H9 (cell line): Measurements from ENCODE around the gene GTF3C5. TPM values are rescaled to one million over a fixed set of nuclear protein-coding genes. Genes with fewer than 3 reads are reported as not detected.
"Not testable (repeated sequence)": the region's sequence is repeated elsewhere in the genome, so short reads cannot be mapped to it uniquely, and the experiment has no call there.

Experiments used
- DNase-seq: peaks from one replicate; pipeline ENCODE4 v3.0.0-alpha.2; 2017
- H2AFZ ChIP-seq: one replicate; pipeline ENCODE4 v1.6.1; 2013; ENCODE audit warnings: mild to moderate bottlenecking, low read length, control low read depth, moderate library complexity
- H2AK5ac ChIP-seq: 2 replicates; pipeline ENCODE4 v1.6.1; 2013; ENCODE audit warnings: low read length, control low read depth, mixed read lengths; ENCODE audit not compliant: insufficient read length
- H2BK120ac ChIP-seq: one replicate; pipeline ENCODE4 v1.6.1; 2013; ENCODE audit warnings: low read depth, mild to moderate bottlenecking, low read length, control low read depth, inconsistent platforms; ENCODE audit not compliant: poor library complexity, severe bottlenecking
- H2BK12ac ChIP-seq: 2 replicates; pipeline ENCODE4 v1.6.1; 2013; ENCODE audit warnings: low read length, control low read depth, mixed read lengths, low read depth; ENCODE audit not compliant: insufficient read length
- H2BK15ac ChIP-seq: 2 replicates; pipeline ENCODE4 v1.6.1; 2013; ENCODE audit warnings: low read depth, low read length, control low read depth
- H2BK20ac ChIP-seq: one replicate; pipeline ENCODE4 v1.6.1; 2013; ENCODE audit warnings: low read depth, mild to moderate bottlenecking, low read length, control low read depth, inconsistent platforms; ENCODE audit not compliant: poor library complexity, severe bottlenecking
- H2BK5ac ChIP-seq: 2 replicates; pipeline ENCODE4 v1.6.1; 2013; ENCODE audit warnings: low read length, control low read depth, mixed read lengths; ENCODE audit not compliant: insufficient read length
- H3K14ac ChIP-seq: 2 replicates; pipeline ENCODE4 v1.6.1; 2013; ENCODE audit warnings: low read length, control low read depth; ENCODE audit not compliant: insufficient read depth
- H3K18ac ChIP-seq: 2 replicates; pipeline ENCODE4 v1.6.1; 2013; ENCODE audit warnings: low read depth, mild to moderate bottlenecking, mixed read lengths, low read length, control low read depth; ENCODE audit not compliant: insufficient read length
- H3K23ac ChIP-seq: 2 replicates; pipeline ENCODE4 v1.6.1; 2013; ENCODE audit warnings: low read length, control low read depth, mixed read lengths, low read depth; ENCODE audit not compliant: insufficient read length
- H3K23me2 ChIP-seq: 2 replicates; pipeline ENCODE4 v1.6.1; 2013; ENCODE audit warnings: low read depth, mild to moderate bottlenecking, mixed read lengths, low read length, control low read depth; ENCODE audit not compliant: insufficient read length, poor library complexity, severe bottlenecking
- H3K27ac ChIP-seq: 2 replicates; pipeline ENCODE4 v1.5.1; 2013; ENCODE audit warnings: low read length, control low read depth, mixed read lengths, low read depth; ENCODE audit not compliant: insufficient read length
- H3K27me3 ChIP-seq: 2 replicates; pipeline ENCODE4 v1.6.1; 2013; ENCODE audit warnings: low read length, control low read depth, inconsistent platforms; ENCODE audit not compliant: insufficient read depth
- H3K4ac ChIP-seq: 2 replicates; pipeline ENCODE4 v1.6.1; 2013; ENCODE audit warnings: low read depth, mild to moderate bottlenecking, control low read depth, inconsistent platforms, low read length, moderate library complexity
- H3K4me1 ChIP-seq: 2 replicates; pipeline ENCODE4 v1.6.1; 2013; ENCODE audit warnings: low read length, control low read depth, inconsistent platforms; ENCODE audit not compliant: insufficient read depth
- H3K4me2 ChIP-seq: 2 replicates; pipeline ENCODE4 v1.6.1; 2013; ENCODE audit warnings: low read length, control low read depth, mixed read lengths; ENCODE audit not compliant: insufficient read length, insufficient read depth
- H3K56ac ChIP-seq: 2 replicates; pipeline ENCODE4 v1.6.1; 2013; ENCODE audit warnings: low read depth, mild to moderate bottlenecking, mixed read lengths, low read length, control low read depth; ENCODE audit not compliant: insufficient read length
- H3K79me1 ChIP-seq: 2 replicates; pipeline ENCODE4 v1.6.1; 2013; ENCODE audit warnings: low read depth, mild to moderate bottlenecking, moderate library complexity, low read length, control low read depth, inconsistent platforms; ENCODE audit not compliant: insufficient read depth, poor library complexity, severe bottlenecking
- H3K79me2 ChIP-seq: 2 replicates; pipeline ENCODE4 v1.6.1; 2013; ENCODE audit warnings: low read length, control low read depth, inconsistent platforms; ENCODE audit not compliant: insufficient read depth
- H3K9ac ChIP-seq: 2 replicates; pipeline ENCODE4 v1.6.1; 2013; ENCODE audit warnings: low read length, control low read depth, mixed read lengths; ENCODE audit not compliant: insufficient read length; ENCODE audit errors: extremely low read depth
- H3K9me3 ChIP-seq: one replicate; pipeline ENCODE4 v1.6.1; 2013; ENCODE audit warnings: low read depth, low read length, inconsistent platforms; ENCODE audit not compliant: control insufficient read depth
- H3T11ph ChIP-seq: one replicate; pipeline ENCODE4 v1.6.1; 2013; ENCODE audit warnings: mild to moderate bottlenecking, low read length, control low read depth, inconsistent platforms
- H4K20me1 ChIP-seq: one replicate; pipeline ENCODE4 v1.6.1; 2013; ENCODE audit not compliant: control insufficient read depth, insufficient read length, insufficient read depth
- H4K5ac ChIP-seq: 2 replicates; pipeline ENCODE4 v1.6.1; 2013; ENCODE audit warnings: low read depth, mild to moderate bottlenecking, mixed read lengths, low read length, control low read depth; ENCODE audit not compliant: insufficient read length
- H4K8ac ChIP-seq: replicated peaks from 2 replicates; pipeline ENCODE4 v1.6.1; 2013; ENCODE audit warnings: low read length, control low read depth, mixed read lengths, low read depth; ENCODE audit not compliant: insufficient read length
- H4K91ac ChIP-seq: 2 replicates; pipeline ENCODE4 v1.6.1; 2013; ENCODE audit warnings: low read depth, mild to moderate bottlenecking, moderate library complexity, mixed read lengths, low read length, control low read depth; ENCODE audit not compliant: insufficient read length
- H3K27ac Mint-ChIP-seq, 3 experiments: 2 replicates in 2 of 3; 3 replicates in 1 of 3; pipeline ENCODE4 v1.8.0; 2020 to 2021; ENCODE audit warnings: mixed read lengths in 3 of 3, mild to moderate bottlenecking in 1 of 3, moderate library complexity in 1 of 3
- H3K27me3 Mint-ChIP-seq: 2 replicates; pipeline ENCODE4 v1.8.0; 2021; ENCODE audit warnings: low read depth, mild to moderate bottlenecking, moderate library complexity, mixed read lengths
- H3K36me3 Mint-ChIP-seq, 3 experiments: 2 replicates in 2 of 3; 3 replicates in 1 of 3; pipeline ENCODE4 v1.8.0; 2020 to 2021; ENCODE audit warnings: low read depth in 3 of 3, mixed read lengths in 3 of 3; ENCODE audit not compliant: insufficient read depth in 1 of 3
- H3K4me1 Mint-ChIP-seq, 2 experiments: 2 replicates each; pipeline ENCODE4 v1.8.0; 2020; ENCODE audit warnings: mixed read lengths in 2 of 2
- H3K4me3 Mint-ChIP-seq, 2 experiments: 2 replicates in 1 of 2; 3 replicates in 1 of 2; pipeline ENCODE4 v1.8.0; 2020 to 2021; ENCODE audit warnings: mild to moderate bottlenecking in 2 of 2, mixed read lengths in 2 of 2, moderate library complexity in 1 of 2
- H3K9me3 Mint-ChIP-seq, 2 experiments: 2 replicates in 1 of 2; 3 replicates in 1 of 2; pipeline ENCODE4 v1.8.0; 2020; ENCODE audit warnings: mild to moderate bottlenecking in 2 of 2, mixed read lengths in 2 of 2, moderate library complexity in 1 of 2
- WGBS: extraction: QIAGEN DNeasy Blood & Tissue Kit; methylation state at CpG from one replicate; pipeline ENCODE4 v1.1.7; 2013; ENCODE audit warnings: missing lambda C conversion rate, low lambda C conversion rate, mixed read lengths; ENCODE audit not compliant: insufficient read length; ENCODE audit errors: extremely low coverage; 5-methylcytosine and 5-hydroxymethylcytosine counted together
- total RNA-seq: library from RNA; stranded (reverse); gene quantifications from 2 replicates; pipeline ENCODE4 v1.2.1, GENCODE V29; 2021
- TF ChIP-seq, protein P1 (sequence below): fragments of 200-600 bp; sonication (generic); conservative IDR thresholded peaks from 3 replicates; pipeline ENCODE4 v1.8.0; 2021; ENCODE audit warnings: antibody characterized with exemption, mild to moderate bottlenecking

Gene GTF3C5
- total RNA-seq, 1 experiment from 2014 or later, result 88.9 TPM

DNA sequence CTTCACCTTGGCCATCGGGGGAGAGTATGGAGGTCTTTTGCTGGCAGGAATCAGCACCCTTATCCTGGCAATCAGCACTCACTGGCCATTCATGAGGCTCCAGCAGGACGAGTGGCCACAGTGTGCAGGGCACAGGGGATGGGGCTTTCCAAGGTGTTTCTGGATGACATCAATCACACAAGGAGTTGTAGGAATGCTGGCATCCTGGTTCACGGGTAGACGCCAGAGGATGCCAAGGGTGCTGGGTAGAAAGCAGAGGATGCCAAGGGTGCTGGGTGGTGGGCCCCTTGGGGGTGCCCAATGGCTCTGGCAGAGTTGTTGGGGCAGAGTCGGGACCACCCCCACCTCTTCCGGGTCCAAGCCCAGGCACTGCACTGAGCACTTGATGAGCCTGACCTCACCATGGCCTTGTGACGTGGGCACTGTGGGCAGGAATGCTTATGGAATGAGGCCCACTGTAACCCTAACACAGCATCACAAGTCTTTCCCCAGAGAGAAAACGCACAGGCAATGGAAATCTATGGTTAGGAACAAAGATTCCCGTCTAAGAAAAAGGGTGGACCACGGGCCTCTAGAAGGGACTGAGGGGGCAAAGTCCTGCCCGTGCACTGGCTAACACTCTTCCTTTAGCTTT is 60.1 kb downstream of the GTF3C5 start:
- TF ChIP-seq, protein P1, sequence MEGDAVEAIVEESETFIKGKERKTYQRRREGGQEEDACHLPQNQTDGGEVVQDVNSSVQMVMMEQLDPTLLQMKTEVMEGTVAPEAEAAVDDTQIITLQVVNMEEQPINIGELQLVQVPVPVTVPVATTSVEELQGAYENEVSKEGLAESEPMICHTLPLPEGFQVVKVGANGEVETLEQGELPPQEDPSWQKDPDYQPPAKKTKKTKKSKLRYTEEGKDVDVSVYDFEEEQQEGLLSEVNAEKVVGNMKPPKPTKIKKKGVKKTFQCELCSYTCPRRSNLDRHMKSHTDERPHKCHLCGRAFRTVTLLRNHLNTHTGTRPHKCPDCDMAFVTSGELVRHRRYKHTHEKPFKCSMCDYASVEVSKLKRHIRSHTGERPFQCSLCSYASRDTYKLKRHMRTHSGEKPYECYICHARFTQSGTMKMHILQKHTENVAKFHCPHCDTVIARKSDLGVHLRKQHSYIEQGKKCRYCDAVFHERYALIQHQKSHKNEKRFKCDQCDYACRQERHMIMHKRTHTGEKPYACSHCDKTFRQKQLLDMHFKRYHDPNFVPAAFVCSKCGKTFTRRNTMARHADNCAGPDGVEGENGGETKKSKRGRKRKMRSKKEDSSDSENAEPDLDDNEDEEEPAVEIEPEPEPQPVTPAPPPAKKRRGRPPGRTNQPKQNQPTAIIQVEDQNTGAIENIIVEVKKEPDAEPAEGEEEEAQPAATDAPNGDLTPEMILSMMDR, result no peak
- Histone ChIP-seq H3K18ac (no peak overlapping the region), H3K4me2 (no peak overlapping the region), H4K8ac (no peak overlapping the region), H4K5ac (no peak overlapping the region), H3K9ac (no peak overlapping the region), H3K4me1 (no peaks in the 10 kb centered on the region), H4K20me1 (no peaks in the 10 kb centered on the region), H3K27me3 (no peaks in the 10 kb centered on the region), H3K23ac (no peak overlapping the region), H3K14ac (no peak overlapping the region), H3K56ac (no peak overlapping the region), H2BK120ac (no peak overlapping the region), H2BK5ac (no peak overlapping the region), H2BK12ac (no peak overlapping the region), H4K91ac (no peak overlapping the region), H2BK15ac (no peak overlapping the region), H2AK5ac (no peak overlapping the region), H3K79me1 (no peaks in the 10 kb centered on the region), H3K27ac (no peak overlapping the region), H3T11ph (no peak overlapping the region), H3K79me2 (no peaks in the 10 kb centered on the region), H3K23me2 (no peaks in the 10 kb centered on the region), H3K9me3 (no peaks in the 10 kb centered on the region), H2AFZ (no peak overlapping the region), H2BK20ac (no peak overlapping the region), H3K4ac (no peak overlapping the region)
- 0 out of 4 replicates have a peak, but pooled peaks cover 0 to 2% of the 10 kb centered on the region in 2 experiments for H3K4me1 Mint-ChIP-seq
- DNase-seq, result no peak
- H3K27ac Mint-ChIP-seq, result peak overlapping the region in 1 of 3 experiments; percentile 59; a peak in 2 of 7 replicates
- H3K9me3 Mint-ChIP-seq, result peaks cover 11 to 12% of the 10 kb centered on the region in 2 experiments
- H3K36me3 Mint-ChIP-seq, result peaks cover under 1 to 2% (median under 1%) of the 10 kb centered on the region in 3 experiments; a peak in 2 of 7 replicates
- no CpG with 5 or more reads among the region's 11 CpGs for WGBS
- H3K4me3 Mint-ChIP-seq, result no peak overlapping the region
- H3K27me3 Mint-ChIP-seq, result peaks cover 5% of the 10 kb centered on the region

DNA sequence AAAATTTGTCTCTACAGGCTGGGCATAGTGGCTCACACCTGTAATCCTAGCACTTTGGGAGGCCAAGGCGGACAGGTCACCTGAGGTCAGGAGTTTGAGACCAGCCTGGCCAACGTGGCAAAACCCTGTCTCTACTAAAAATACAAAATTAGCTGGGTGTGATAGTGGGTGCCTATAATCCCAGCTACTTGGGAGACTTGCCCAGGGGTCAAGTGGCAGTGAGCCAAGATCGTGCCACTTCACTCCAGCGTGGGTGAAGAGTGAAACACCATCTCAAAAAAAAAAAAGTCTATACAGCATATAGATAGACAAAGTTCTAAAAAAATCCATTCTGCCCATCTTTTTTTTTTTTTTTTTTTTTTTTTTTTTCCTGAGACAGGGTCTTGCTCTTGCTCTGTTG is 63.6 kb downstream of the GTF3C5 start:
- H4K20me1 ChIP-seq, H2BK120ac ChIP-seq, H3K18ac ChIP-seq, H2BK20ac ChIP-seq, H4K5ac ChIP-seq, H2BK12ac ChIP-seq, H3K27ac Mint-ChIP-seq, H2AFZ ChIP-seq, DNase-seq, H3K9me3 ChIP-seq, H3K14ac ChIP-seq, H3K27me3 ChIP-seq, H3K4me1 Mint-ChIP-seq, H2AK5ac ChIP-seq, H3K9ac ChIP-seq, H4K91ac ChIP-seq, H3K79me2 ChIP-seq, H3K4me1 ChIP-seq, H3K27ac ChIP-seq, H2BK15ac ChIP-seq, H3K4ac ChIP-seq, H3K4me2 ChIP-seq, H4K8ac ChIP-seq, H3K4me3 Mint-ChIP-seq, H3K23me2 ChIP-seq, H3K23ac ChIP-seq, H3K79me1 ChIP-seq, H3T11ph ChIP-seq, H2BK5ac ChIP-seq, H3K56ac ChIP-seq: not testable (repeated sequence)
- WGBS, result no CpG with 5 or more reads among the region's 4 CpGs
- peaks cover 22% of the 10 kb centered on the region in 2 experiments for H3K9me3 Mint-ChIP-seq
- peaks cover 10% of the 10 kb centered on the region for H3K27me3 Mint-ChIP-seq
- peaks cover 32 to 35% (median 33%) of the 10 kb centered on the region in 3 experiments for H3K36me3 Mint-ChIP-seq
